Left lung (tissue), 10 donors: ENCODE results near the gene SNX15. TPM values are rescaled to one million over a fixed set of nuclear protein-coding genes. Genes with fewer than 3 reads are reported as not detected.
"Not testable (repeated sequence)": the region's sequence is repeated elsewhere in the genome, so short reads cannot be mapped to it uniquely, and the experiment has no call there.

Source experiments
- ATAC-seq: fragments of 200-7000 bp; cut with Tn5 transposase; one replicate; pipeline ENCODE4 v1.9.1; 2020; ENCODE audit warnings: moderate library complexity
- DNase-seq, 4 donors: peaks; one replicate each; pipeline ENCODE4 v3.0.0-alpha.2; 2013 to 2020
- H3K27ac ChIP-seq, 2 donors: fragments of 200-600 bp; sonication (generic) in 1 of 2; one replicate each; pipeline versions ENCODE4 v1.5.0 to v1.8.0; 2020 to 2021
- H3K27me3 ChIP-seq, 2 donors: fragments of 200-600 bp; sonication (generic) in 1 of 2; one replicate each; pipeline versions ENCODE4 v1.5.0 to v1.8.0; 2020 to 2021
- H3K36me3 ChIP-seq, 2 donors: fragments of 200-600 bp; sonication (generic) in 1 of 2; one replicate each; pipeline versions ENCODE4 v1.5.0 to v1.8.0; 2020 to 2021
- H3K4me1 ChIP-seq, 2 donors: fragments of 200-600 bp; one replicate each; pipeline ENCODE4 v1.8.0; 2021
- H3K4me3 ChIP-seq, 2 donors: fragments of 200-600 bp; sonication (generic) in 1 of 2; one replicate each; pipeline versions ENCODE4 v1.5.0 to v1.8.0; 2020 to 2021; ENCODE audit warnings: mild to moderate bottlenecking in 1 of 2
- H3K9me3 ChIP-seq, 2 donors: fragments of 200-600 bp; sonication (generic) in 1 of 2; one replicate each; pipeline versions ENCODE4 v1.5.0 to v1.8.0; 2020 to 2021
- CTCF ChIP-seq, 2 donors: fragments of 200-600 bp; sonication (generic) in 1 of 2; IDR thresholded peaks; one replicate each; pipeline versions ENCODE4 v1.5.0 to v1.8.0; 2021; ENCODE audit warnings: antibody characterized with exemption in 2 of 2
- intact Hi-C, 2 donors: fragments of 100-400 bp; cut with DNase I; formaldehyde crosslinking; loops; one replicate each; pipeline versions ENCODE4 v1.11.2 to v1.14.2; 2022
- polyA plus RNA-seq, 6 donors: library from polyadenylated mRNA; unstranded; fragments of 120-200 nt; gene quantifications; one replicate each; pipeline ENCODE4 v1.2.1, GENCODE V29; 2013; ENCODE audit not compliant: insufficient read length in 6 of 6
- total RNA-seq, 2 donors: library from RNA; stranded (reverse); fragmentation: NEBNext Ultra II Directional; extraction: Animal tissue kit (Norgen Biotek cat#: 25700); gene quantifications; one replicate each; pipeline ENCODE4 v1.2.1, GENCODE V29; 2021
- donor health status: DM: no; HTN: yes; CAD: no.
- donor health status: DM: no; HTN: no; CAD: no.

The SNX15 gene
- total and polyA plus RNA-seq, 8 donors, result 22.0 to 27.4 (median 23.3) TPM

- TF ChIP-seq CTCF (IDR thresholded peaks at IDR 0.05), result no peak
- intact Hi-C loops, result no loop called here
These were observed 28.4 kb upstream of the SNX15 start for GRCh38 chr11:64998690-64999431.

DNA sequence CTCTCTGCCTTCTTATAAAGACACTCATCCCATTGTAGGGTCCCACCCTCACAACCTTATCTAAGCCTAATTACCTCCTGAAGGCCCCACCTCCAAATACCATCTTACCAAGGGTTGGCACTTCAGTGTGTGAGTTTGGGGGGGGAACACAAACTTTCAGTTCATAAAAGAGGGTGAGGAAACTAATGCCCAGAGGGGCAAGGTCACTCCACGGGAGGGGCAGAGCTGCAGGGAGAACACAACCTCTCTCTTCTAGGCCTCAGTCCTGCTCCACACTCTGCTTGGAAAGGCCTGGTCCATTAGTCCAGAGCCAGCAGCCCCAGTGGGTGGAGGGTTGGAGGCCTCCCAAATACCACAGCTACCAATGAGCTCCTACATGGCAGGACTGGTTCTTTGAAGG lies 27.8 kb upstream of the SNX15 start:
- Histone ChIP-seq H3K9me3 (no peaks in the 10 kb centered on the region), H3K27me3 (no peaks in the 10 kb centered on the region), H3K4me1 (peaks cover 4 to 31% of the 10 kb centered on the region in 2 donors), H3K36me3 (no peaks in the 10 kb centered on the region), H3K4me3 (no peak overlapping the region), H3K27ac (no peak overlapping the region)
- ATAC-seq, result no peak
- no peak for TF ChIP-seq CTCF (IDR thresholded peaks at IDR 0.05)
- intact Hi-C loops, result no loop called here
- no peak for DNase-seq

More at GRCh38 chr11:64998690-64999431, 28.4 kb upstream of the SNX15 start:
- no peak overlapping the region for H3K4me3 ChIP-seq
- peaks cover 0 to 2% of the 10 kb centered on the region in 2 donors for H3K36me3 ChIP-seq
- H3K9me3 ChIP-seq, result no peaks in the 10 kb centered on the region
- H3K27ac ChIP-seq, result no peak overlapping the region
- peaks cover 4 to 37% of the 10 kb centered on the region in 2 donors for H3K4me1 ChIP-seq
- H3K27me3 ChIP-seq, result no peaks in the 10 kb centered on the region
- ATAC-seq (no peak), DNase-seq (no peak)

DNA sequence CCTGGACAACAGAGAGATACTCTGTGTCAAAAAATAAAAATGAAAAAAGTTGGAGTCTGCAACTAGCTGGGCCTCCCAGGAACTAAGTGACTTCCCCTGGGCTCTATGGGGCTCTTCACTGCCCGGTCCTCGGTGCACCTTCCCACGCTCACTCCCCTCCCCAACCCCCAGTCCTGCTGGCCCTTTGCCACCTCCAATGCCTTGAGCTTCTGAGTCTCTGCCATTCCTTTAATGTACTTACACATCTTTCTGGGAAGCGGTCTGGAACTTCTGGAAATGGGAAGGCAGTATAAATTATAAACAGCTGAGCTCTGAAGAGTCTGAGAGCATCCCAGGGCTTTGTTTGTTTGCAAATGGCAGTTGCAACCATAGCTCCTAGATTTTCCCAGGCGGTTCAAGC lies 24.5 kb upstream of the SNX15 start:
- Histone ChIP-seq H3K4me1 (no peaks in the 10 kb centered on the region), H3K4me3 (no peak overlapping the region), H3K27me3 (no peaks in the 10 kb centered on the region), H3K27ac (no peak overlapping the region), H3K9me3 (no peaks in the 10 kb centered on the region), H3K36me3 (no peaks in the 10 kb centered on the region)
- ATAC-seq (no peak), DNase-seq (peak in 1 of 4 donors; percentile 12)
- TF ChIP-seq CTCF (IDR thresholded peaks at IDR 0.05), result no peak
- intact Hi-C loops, result no loop called here

DNA sequence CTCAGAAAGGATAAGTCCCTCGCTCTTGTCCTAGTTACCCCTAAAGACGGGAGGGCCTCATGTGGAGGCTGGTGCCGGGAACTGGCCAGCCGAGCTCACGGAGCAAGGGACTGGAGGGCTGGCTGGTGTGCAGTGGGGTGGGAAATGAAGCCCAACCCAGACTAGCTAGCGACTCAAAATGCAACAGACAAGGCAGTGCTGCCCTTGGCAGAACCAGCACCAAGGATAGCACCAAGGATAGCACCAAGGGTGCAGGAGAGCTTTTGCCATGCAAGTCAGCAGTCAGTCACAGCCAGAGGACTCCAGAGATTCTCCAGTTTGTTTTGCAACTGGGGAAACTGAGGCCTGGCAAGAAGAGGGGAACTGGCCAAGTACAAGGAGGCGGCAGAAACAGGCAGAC lies 24.0 kb upstream of the SNX15 start:
- DNase-seq (peak in 1 of 4 donors; percentile 13), ATAC-seq (no peak)
- Histone ChIP-seq H3K27me3 (no peaks in the 10 kb centered on the region), H3K27ac (no peak overlapping the region), H3K4me1 (no peaks in the 10 kb centered on the region), H3K36me3 (no peaks in the 10 kb centered on the region), H3K4me3 (no peak overlapping the region), H3K9me3 (no peaks in the 10 kb centered on the region)
- TF ChIP-seq CTCF (IDR thresholded peaks at IDR 0.05), result no peak
- intact Hi-C loops, result no loop called here

GRCh38 chr11:65003968-65004367 lies 23.3 kb upstream of the SNX15 start:
- intact Hi-C loops, H3K9me3 ChIP-seq, H3K27me3 ChIP-seq, H3K4me1 ChIP-seq, DNase-seq, H3K36me3 ChIP-seq, H3K27ac ChIP-seq, H3K4me3 ChIP-seq, ATAC-seq: not testable (repeated sequence)

DNA sequence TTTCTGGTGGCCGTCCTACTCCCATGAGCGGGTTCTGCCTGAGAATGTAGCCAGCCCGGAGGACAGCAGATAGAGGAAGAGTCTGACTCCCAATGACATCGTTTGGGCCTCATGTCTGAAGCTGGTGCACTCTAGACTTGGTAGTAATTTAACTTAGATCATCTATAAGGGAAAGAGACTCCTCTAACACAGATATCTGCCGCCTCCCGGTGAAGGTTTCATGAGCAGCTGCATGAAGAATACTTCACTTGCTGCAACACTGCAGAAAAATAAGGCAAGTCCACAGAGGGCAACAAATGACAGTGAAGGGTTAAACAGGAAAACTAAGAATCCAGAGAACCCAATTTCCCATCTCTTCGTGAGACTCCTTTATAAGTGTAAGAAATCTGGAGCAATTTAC lies 19.2 kb upstream of the SNX15 start:
- H3K27me3 ChIP-seq, result no peaks in the 10 kb centered on the region
- H3K27ac ChIP-seq, result no peak overlapping the region
- intact Hi-C loops, result no loop called here
- no peaks in the 10 kb centered on the region for H3K36me3 ChIP-seq
- H3K4me1 ChIP-seq, result peaks cover 0 to 5% of the 10 kb centered on the region in 2 donors
- no peaks in the 10 kb centered on the region for H3K9me3 ChIP-seq
- no peak for TF ChIP-seq CTCF (IDR thresholded peaks at IDR 0.05)
- H3K4me3 ChIP-seq, result no peak overlapping the region
- DNase-seq (no peak), ATAC-seq (no peak)
